Measurements from ENCODE around the gene SLCO4A1.

The SLCO4A1 gene

GRCh38 chr20:62702895-62703852 is 60.9 kb downstream of the SLCO4A1 start:
- peak; percentile 54 for DNase-seq

GRCh38 chr20:62703853-62704228 is 61.5 kb downstream of the SLCO4A1 start:
- no peak for DNase-seq

- DNase-seq = no peak
Observed at GRCh38 chr20:62704341-62704948, 62.1 kb downstream of the SLCO4A1 start.

- DNase-seq = no peak
Observed at GRCh38 chr20:62705627-62706026, 63.3 kb downstream of the SLCO4A1 start.

GRCh38 chr20:62706344-62706743 is 64.0 kb downstream of the SLCO4A1 start:
- no peak for DNase-seq

- no peak for DNase-seq
Observed at GRCh38 chr20:62706857-62707256, 64.6 kb downstream of the SLCO4A1 start.

GRCh38 chr20:62707276-62707920 is 65.1 kb downstream of the SLCO4A1 start:
- DNase-seq = no peak

- no peak for DNase-seq
Observed at GRCh38 chr20:62707921-62708521, 65.7 kb downstream of the SLCO4A1 start.

- DNase-seq = no peak
Observed at GRCh38 chr20:62708591-62709536, 66.6 kb downstream of the SLCO4A1 start, which contains the start of gene NTSR1. NTSR1 (plus strand) TSS chr20:62708836; CDS start chr20:62709208, 372 bp downstream.

GRCh38 chr20:62709537-62709905 is 67.2 kb downstream of the SLCO4A1 start:
- no peak for DNase-seq

GRCh38 chr20:62710221-62710885 is 68.0 kb downstream of the SLCO4A1 start:
- no peak for DNase-seq

GRCh38 chr20:62710886-62711702 is 68.8 kb downstream of the SLCO4A1 start:
- DNase-seq = peak; percentile 16

GRCh38 chr20:62711703-62712101 is 69.4 kb downstream of the SLCO4A1 start:
- no peak for DNase-seq

GRCh38 chr20:62712606-62713005 is 70.3 kb downstream of the SLCO4A1 start:
- DNase-seq = no peak

- DNase-seq = no peak
Observed at GRCh38 chr20:62714006-62714405, 71.7 kb downstream of the SLCO4A1 start.

GRCh38 chr20:62714799-62715198 is 72.5 kb downstream of the SLCO4A1 start:
- DNase-seq = no peak

GRCh38 chr20:62715201-62715600 is 72.9 kb downstream of the SLCO4A1 start:
- DNase-seq = no peak

- DNase-seq = peak; percentile 26
Observed at GRCh38 chr20:62716198-62716940, 74.1 kb downstream of the SLCO4A1 start.

GRCh38 chr20:62716941-62717310 is 74.6 kb downstream of the SLCO4A1 start:
- DNase-seq = no peak

GRCh38 chr20:62717933-62718332 is 75.6 kb downstream of the SLCO4A1 start:
- DNase-seq = no peak
